Activated naive CD4-positive, alpha-beta T cell treated with anti-CD3 and anti-CD28 coated beads, Interleukin-2, amount 10 ng/mL, durations not matched to agents 7 days and 5 days (primary cell): ENCODE results near the gene SLC16A9.

Experiments
- CTCF ChIA-PET: fragments of 350-600 bp; sonication (Branson Sonifier 250); formaldehyde crosslinking; loops from one replicate; lab custom pipeline; 2021; ENCODE audit warnings: antibody characterized with exemption; lab: Charles Lee
- DNase-seq: peaks from one replicate; pipeline ENCODE4 v3.0.0-alpha.2; 2020
- H3K27ac Mint-ChIP-seq: one replicate; pipeline ENCODE4 v1.8.0; 2021; ENCODE audit warnings: mild to moderate bottlenecking, moderate library complexity, mixed read lengths
- H3K27me3 Mint-ChIP-seq: one replicate; pipeline ENCODE4 v1.8.0; 2021; ENCODE audit warnings: mild to moderate bottlenecking, mixed read lengths
- H3K36me3 Mint-ChIP-seq: one replicate; pipeline ENCODE4 v1.8.0; 2021; ENCODE audit warnings: mixed read lengths
- H3K4me1 Mint-ChIP-seq: one replicate; pipeline ENCODE4 v1.8.0; 2021; ENCODE audit warnings: mixed read lengths
- H3K4me3 Mint-ChIP-seq: one replicate; pipeline ENCODE4 v1.8.0; 2021; ENCODE audit warnings: mild to moderate bottlenecking, moderate library complexity, mixed read lengths
- H3K9me3 Mint-ChIP-seq: one replicate; pipeline ENCODE4 v1.8.0; 2021; ENCODE audit warnings: mixed read lengths

Gene SLC16A9

GRCh38 chr10:59704630-59705029 is 5.0 kb downstream of the SLC16A9 start:
- Mint-ChIP-seq H3K36me3 (no peaks in the 10 kb centered on the region), H3K27ac (no peak overlapping the region), H3K4me3 (no peak overlapping the region), H3K4me1 (no peaks in the 10 kb centered on the region), H3K9me3 (no peaks in the 10 kb centered on the region), H3K27me3 (peaks cover 39% of the 10 kb centered on the region)
- no peak for DNase-seq
- CTCF ChIA-PET = no interaction called here

GRCh38 chr10:59702347-59702746 is 7.3 kb downstream of the SLC16A9 start:
- DNase-seq = no peak
- Mint-ChIP-seq H3K27me3 (peaks cover 24% of the 10 kb centered on the region), H3K4me3 (no peak overlapping the region), H3K27ac (no peak overlapping the region), H3K36me3 (no peaks in the 10 kb centered on the region), H3K9me3 (no peaks in the 10 kb centered on the region), H3K4me1 (no peaks in the 10 kb centered on the region)
- CTCF ChIA-PET = no interaction called here

GRCh38 chr10:59700709-59701108 is 8.9 kb downstream of the SLC16A9 start:
- Mint-ChIP-seq H3K4me3 (no peak overlapping the region), H3K27me3 (peaks cover 16% of the 10 kb centered on the region), H3K9me3 (no peaks in the 10 kb centered on the region), H3K36me3 (no peaks in the 10 kb centered on the region), H3K4me1 (no peaks in the 10 kb centered on the region), H3K27ac (no peak overlapping the region)
- CTCF ChIA-PET = no interaction called here
- DNase-seq = no peak

GRCh38 chr10:59698326-59698725 is 11.3 kb downstream of the SLC16A9 start:
- Mint-ChIP-seq H3K4me1 (no peaks in the 10 kb centered on the region), H3K36me3 (no peaks in the 10 kb centered on the region), H3K27me3 (peaks cover 16% of the 10 kb centered on the region), H3K4me3 (no peak overlapping the region), H3K9me3 (no peaks in the 10 kb centered on the region), H3K27ac (no peak overlapping the region)
- CTCF ChIA-PET = no interaction called here
- DNase-seq = no peak

GRCh38 chr10:59695637-59696036 is 14.0 kb downstream of the SLC16A9 start:
- CTCF ChIA-PET = no interaction called here
- Mint-ChIP-seq H3K4me1 (no peaks in the 10 kb centered on the region), H3K36me3 (no peaks in the 10 kb centered on the region), H3K27me3 (peaks cover 12% of the 10 kb centered on the region), H3K4me3 (no peak overlapping the region), H3K27ac (no peak overlapping the region), H3K9me3 (no peaks in the 10 kb centered on the region)
- no peak for DNase-seq

- Mint-ChIP-seq H3K4me3 (no peak overlapping the region), H3K27me3 (peaks cover 10% of the 10 kb centered on the region), H3K36me3 (no peaks in the 10 kb centered on the region), H3K9me3 (no peaks in the 10 kb centered on the region), H3K27ac (no peak overlapping the region), H3K4me1 (no peaks in the 10 kb centered on the region)
- no peak for DNase-seq
- CTCF ChIA-PET = no interaction called here
Measured at GRCh38 chr10:59694936-59695335, 14.7 kb downstream of the SLC16A9 start.

- H3K9me3 Mint-ChIP-seq = no peaks in the 10 kb centered on the region
- no peak overlapping the region for H3K4me3 Mint-ChIP-seq
- H3K27me3 Mint-ChIP-seq = peaks cover 6% of the 10 kb centered on the region
- CTCF ChIA-PET = no interaction called here
- H3K4me1 Mint-ChIP-seq = no peaks in the 10 kb centered on the region
- DNase-seq = no peak
- H3K36me3 Mint-ChIP-seq = no peaks in the 10 kb centered on the region
- no peak overlapping the region for H3K27ac Mint-ChIP-seq
Measured at GRCh38 chr10:59692113-59692512, 17.5 kb downstream of the SLC16A9 start.

GRCh38 chr10:59688921-59689351 is 20.7 kb downstream of the SLC16A9 start:
- Mint-ChIP-seq H3K27me3 (peaks cover 6% of the 10 kb centered on the region), H3K36me3 (no peaks in the 10 kb centered on the region), H3K4me1 (no peaks in the 10 kb centered on the region), H3K4me3 (no peak overlapping the region), H3K9me3 (no peaks in the 10 kb centered on the region), H3K27ac (no peak overlapping the region)
- CTCF ChIA-PET = no interaction called here
- DNase-seq = no peak

- Mint-ChIP-seq H3K4me3 (no peak overlapping the region), H3K4me1 (no peaks in the 10 kb centered on the region), H3K27ac (no peak overlapping the region), H3K36me3 (no peaks in the 10 kb centered on the region), H3K27me3 (peaks cover 6% of the 10 kb centered on the region), H3K9me3 (no peaks in the 10 kb centered on the region)
- no peak for DNase-seq
- CTCF ChIA-PET = no interaction called here
Measured at GRCh38 chr10:59687657-59688056, 22.0 kb downstream of the SLC16A9 start.

- CTCF ChIA-PET = no interaction called here
- Mint-ChIP-seq H3K9me3 (no peaks in the 10 kb centered on the region), H3K4me3 (no peak overlapping the region), H3K36me3 (no peaks in the 10 kb centered on the region), H3K27me3 (peaks cover 3% of the 10 kb centered on the region), H3K27ac (no peak overlapping the region), H3K4me1 (no peaks in the 10 kb centered on the region)
- no peak for DNase-seq
Measured at GRCh38 chr10:59684006-59684405, 25.6 kb downstream of the SLC16A9 start.

- DNase-seq = no peak
- H3K9me3 Mint-ChIP-seq = no peaks in the 10 kb centered on the region
- CTCF ChIA-PET = no interaction called here
- H3K4me1 Mint-ChIP-seq = no peaks in the 10 kb centered on the region
- H3K36me3 Mint-ChIP-seq = no peaks in the 10 kb centered on the region
- H3K27me3 Mint-ChIP-seq = peaks cover 3% of the 10 kb centered on the region
- H3K4me3 Mint-ChIP-seq = no peak overlapping the region
- no peak overlapping the region for H3K27ac Mint-ChIP-seq
Measured at GRCh38 chr10:59682986-59683937, 26.4 kb downstream of the SLC16A9 start.

GRCh38 chr10:59680199-59680598 is 29.5 kb downstream of the SLC16A9 start:
- H3K4me3 Mint-ChIP-seq = no peak overlapping the region
- no peak for DNase-seq
- CTCF ChIA-PET = interaction anchor here (1.0 to 1.7 kb wide), 2 partner anchors 21 to 72 kb away, joined by 3 read pairs; no protein-coding TSS in a partner anchor
- H3K27ac Mint-ChIP-seq = no peak overlapping the region
- no peaks in the 10 kb centered on the region for H3K9me3 Mint-ChIP-seq
- H3K36me3 Mint-ChIP-seq = no peaks in the 10 kb centered on the region
- no peaks in the 10 kb centered on the region for H3K4me1 Mint-ChIP-seq
- H3K27me3 Mint-ChIP-seq = no peaks in the 10 kb centered on the region

GRCh38 chr10:59678884-59679301 is 30.8 kb downstream of the SLC16A9 start:
- no peak for DNase-seq
- Mint-ChIP-seq H3K27ac (no peak overlapping the region), H3K4me3 (no peak overlapping the region), H3K27me3 (no peaks in the 10 kb centered on the region), H3K36me3 (no peaks in the 10 kb centered on the region), H3K9me3 (no peaks in the 10 kb centered on the region), H3K4me1 (no peaks in the 10 kb centered on the region)
- CTCF ChIA-PET = interaction anchor here (1.1 kb wide), 1 partner anchor 56 kb away, joined by 3 read pairs; no protein-coding TSS in a partner anchor

GRCh38 chr10:59677253-59677831 is 32.3 kb downstream of the SLC16A9 start:
- Mint-ChIP-seq H3K27ac (no peak overlapping the region), H3K27me3 (no peaks in the 10 kb centered on the region), H3K4me1 (no peaks in the 10 kb centered on the region), H3K9me3 (no peaks in the 10 kb centered on the region), H3K4me3 (no peak overlapping the region), H3K36me3 (no peaks in the 10 kb centered on the region)
- CTCF ChIA-PET = interaction anchor here (0.6 kb wide), 1 partner anchor 229 kb away, joined by 3 read pairs; the partner anchor contains the start of gene CCDC6
- DNase-seq = no peak

- Mint-ChIP-seq H3K36me3 (no peaks in the 10 kb centered on the region), H3K4me1 (no peaks in the 10 kb centered on the region), H3K27ac (no peak overlapping the region), H3K27me3 (no peaks in the 10 kb centered on the region), H3K4me3 (no peak overlapping the region), H3K9me3 (no peaks in the 10 kb centered on the region)
- CTCF ChIA-PET = no interaction called here
- DNase-seq = no peak
Measured at GRCh38 chr10:59675812-59676211, 33.8 kb downstream of the SLC16A9 start.
